HepG2 (cell line): ENCODE measurements around the gene ANO4. TPM values are rescaled to one million over a fixed set of nuclear protein-coding genes. Genes with fewer than 3 reads are reported as not detected.

ENCODE experiments used
- ATAC-seq: fragments of 200-7000 bp; cut with Tn5 transposase; 3 replicates; pipeline ENCODE4 v1.9.1; 2020; ENCODE audit warnings: mild to moderate bottlenecking, moderate library complexity
- BruUV-seq: library from RNA; stranded (reverse); fragments of 400-500 nt; replicated peaks from 2 replicates; lab custom pipeline; 2021; lab: Mats Ljungman, UMichigan
- CTCF ChIA-PET: fragments of 300-600 bp; formaldehyde crosslinking; extraction: SDS; loops from one replicate; lab custom pipeline; 2021; ENCODE audit warnings: low total read pairs, inconsistent platforms, low intra/inter-chr PET ratio; lab: Yijun Ruan, JAX
- POLR2A ChIA-PET: fragments of 350-600 bp; sonication (Branson Sonifier 250); formaldehyde crosslinking; loops from one replicate; lab custom pipeline; 2020; ENCODE audit warnings: antibody characterized with exemption, inconsistent platforms; lab: Yijun Ruan, JAX
- DNase-seq: peaks from one replicate; pipeline ENCODE4 v3.0.0-alpha.2; 2015; ENCODE audit warnings: low spot score
- FAIRE-seq: peaks from 3 replicates; lab custom pipeline; 2011; peaks lifted over from hg19 to GRCh38; lab: Jason Lieb, UNC
- H2AFZ ChIP-seq: one replicate; pipeline ENCODE4 v1.6.1; 2011; ENCODE audit warnings: low read length, inconsistent platforms
- H3K27ac ChIP-seq: fragments of 300-600 bp; 3 replicates; pipeline ENCODE4 v1.8.0; 2011; ENCODE audit warnings: mixed run types, mild to moderate bottlenecking, mixed read lengths, low read length, inconsistent platforms; ENCODE audit not compliant: insufficient read depth; ENCODE audit errors: extremely low read length
- H3K27me3 ChIP-seq, 2 experiments: fragments of 200-600 bp in 1 of 2; 2 replicates in 1 of 2; 3 replicates in 1 of 2; pipeline versions ENCODE4 v1.6.0 to v1.8.0; 2011; ENCODE audit warnings: low read length in 2 of 2, mild to moderate bottlenecking in 2 of 2, moderate library complexity in 2 of 2, inconsistent platforms in 1 of 2; ENCODE audit not compliant: insufficient read depth in 2 of 2, control insufficient read depth in 1 of 2
- H3K36me3 ChIP-seq, 2 experiments: fragments of 200-600 bp in 1 of 2; replicated peaks in 1 of 2; 2 replicates in 1 of 2; 3 replicates in 1 of 2; pipeline versions ENCODE4 v1.5.1 to v1.8.0; 2011; ENCODE audit warnings: low read length in 2 of 2, inconsistent platforms in 1 of 2; ENCODE audit not compliant: insufficient read depth in 2 of 2, control insufficient read depth in 1 of 2
- H3K4me1 ChIP-seq: 2 replicates; pipeline ENCODE4 v1.5.1; 2012; ENCODE audit warnings: low read length, inconsistent platforms; ENCODE audit not compliant: insufficient read depth
- H3K4me2 ChIP-seq: 2 replicates; pipeline ENCODE4 v1.6.0; 2011; ENCODE audit warnings: low read depth, low read length, inconsistent platforms
- H3K4me3 ChIP-seq, 3 experiments: fragments of 200-600 bp in 1 of 3; sonication (generic), shearing (Covaris generic) in 1 of 3; replicated peaks in 1 of 3; 2 replicates each; pipeline ENCODE4 v1.5.1; 2011 to 2016; ENCODE audit warnings: low read length in 3 of 3, inconsistent platforms in 2 of 3, low read depth in 2 of 3, mild to moderate bottlenecking in 2 of 3, control low read depth in 1 of 3, mixed read lengths in 1 of 3; ENCODE audit not compliant: insufficient read depth in 1 of 3
- H3K79me2 ChIP-seq: one replicate; pipeline ENCODE4 v1.6.1; 2011; ENCODE audit warnings: low read length, inconsistent platforms; ENCODE audit not compliant: insufficient read depth
- H3K9ac ChIP-seq: 2 replicates; pipeline ENCODE4 v1.6.0; 2011; ENCODE audit warnings: mild to moderate bottlenecking, low read depth, low read length, inconsistent platforms; ENCODE audit not compliant: insufficient read depth
- H3K9me3 ChIP-seq: 2 replicates; pipeline ENCODE4 v1.5.1; 2012; ENCODE audit warnings: mild to moderate bottlenecking, low read length
- H4K20me1 ChIP-seq: 2 replicates; pipeline ENCODE4 v1.6.0; 2011; ENCODE audit warnings: inconsistent platforms, mild to moderate bottlenecking, low read length, moderate library complexity; ENCODE audit not compliant: insufficient read depth
- FOSL1 ChIP-seq: sonication (generic); formaldehyde crosslinking; IDR thresholded peaks from 2 replicates; pipeline ENCODE4 v1.9.0; 2021; ENCODE audit warnings: missing genetic modification reagents, borderline replicate concordance
- NR2F2 ChIP-seq: IDR thresholded peaks from 2 replicates; pipeline ENCODE4 v1.6.1; 2012; ENCODE audit warnings: low read depth, inconsistent platforms, borderline replicate concordance
- SIN3A ChIP-seq: IDR thresholded peaks from 2 replicates; pipeline ENCODE4 v1.6.1; 2011; ENCODE audit warnings: low read depth, mild to moderate bottlenecking, control low read depth, low read length, borderline replicate concordance
- ZFYVE20 ChIP-seq: sonication (generic); formaldehyde crosslinking; IDR thresholded peaks from 2 replicates; pipeline ENCODE4 v1.8.0; 2023; ENCODE audit warnings: low read depth, mild to moderate bottlenecking, moderate library complexity, missing genetic modification reagents, borderline replicate concordance
- ZNF564 ChIP-seq: sonication (generic); formaldehyde crosslinking; IDR thresholded peaks from 2 replicates; pipeline ENCODE4 v1.8.1; 2023; ENCODE audit warnings: mild to moderate bottlenecking, missing genetic modification reagents
- ZNF577 ChIP-seq: sonication (generic); formaldehyde crosslinking; IDR thresholded peaks from 2 replicates; pipeline ENCODE4 v1.4.0; 2020; ENCODE audit warnings: mild to moderate bottlenecking, low read depth, missing genetic modification reagents, borderline replicate concordance
- WGBS: methylation state at CpG from one replicate; pipeline ENCODE4 v1.1.6; 2017; ENCODE audit warnings: low lambda C conversion rate; 5-methylcytosine and 5-hydroxymethylcytosine counted together
- in situ Hi-C: cut with HindIII; loops from 2 replicates; pipeline ENCODE4 v1.10.0; 2017; ENCODE audit warnings: low pct_unique_long_range_greater_than_20kb; ENCODE audit not compliant: extremely low pct_ligation_motif_present
- intact Hi-C: fragments of 100-400 bp; cut with micrococcal nuclease; formaldehyde crosslinking; loops from one replicate; pipeline ENCODE4 v1.10.0; 2022; ENCODE audit not compliant: unreplicated experiment
- polyA plus RNA-seq, 8 experiments: library from polyadenylated mRNA; depleted of rRNA in 3 of 8; stranded (reverse) in 7 of 8; unstranded in 1 of 8; fragments of >200 nt; fragmentation: Illumina TruSeq in 4 of 8; extraction: Trizol in 4 of 8; gene quantifications; 2 replicates each; pipeline versions ENCODE4 v1.2.1 to v1.2.3, GENCODE V29; 2011 to 2016; ENCODE audit warnings: low read depth in 4 of 8, missing spikeins in 1 of 8, mixed read lengths in 1 of 8; ENCODE audit not compliant: insufficient read depth in 1 of 8
- total RNA-seq, 5 experiments: library from RNA; depleted of rRNA; stranded (reverse); fragments of >200 nt; fragmentation: Illumina TruSeq; extraction: Trizol; gene quantifications; 2 replicates each; pipeline ENCODE4 v1.2.3, GENCODE V29; 2016; ENCODE audit warnings: low read depth in 1 of 5
- TF ChIP-seq, protein P1 (sequence below): sonication (generic); formaldehyde crosslinking; conservative IDR thresholded peaks from 2 replicates; pipeline ENCODE4 v1.8.0; 2022; ENCODE audit warnings: missing genetic modification reagents
- TF ChIP-seq, protein P2 (sequence below): sonication (generic); formaldehyde crosslinking; conservative IDR thresholded peaks from 2 replicates; pipeline ENCODE4 v1.4.0; 2020; ENCODE audit warnings: missing genetic modification reagents
- TF ChIP-seq, protein P3 (sequence below): sonication (generic); formaldehyde crosslinking; IDR thresholded peaks from 2 replicates; pipeline ENCODE4 v1.9.0; 2021; ENCODE audit warnings: missing genetic modification reagents, mild to moderate bottlenecking, borderline replicate concordance
- TF ChIP-seq, protein P4 (sequence below): sonication (generic); formaldehyde crosslinking; IDR thresholded peaks from 2 replicates; pipeline ENCODE4 v1.5.0; 2020; ENCODE audit warnings: missing genetic modification reagents, mild to moderate bottlenecking, borderline replicate concordance

Gene ANO4
- total and polyA plus RNA-seq, 2 of the 13 experiments (the other 11 are each of a cell fraction or from before 2014, with no cell fraction given), result not detected

DNA sequence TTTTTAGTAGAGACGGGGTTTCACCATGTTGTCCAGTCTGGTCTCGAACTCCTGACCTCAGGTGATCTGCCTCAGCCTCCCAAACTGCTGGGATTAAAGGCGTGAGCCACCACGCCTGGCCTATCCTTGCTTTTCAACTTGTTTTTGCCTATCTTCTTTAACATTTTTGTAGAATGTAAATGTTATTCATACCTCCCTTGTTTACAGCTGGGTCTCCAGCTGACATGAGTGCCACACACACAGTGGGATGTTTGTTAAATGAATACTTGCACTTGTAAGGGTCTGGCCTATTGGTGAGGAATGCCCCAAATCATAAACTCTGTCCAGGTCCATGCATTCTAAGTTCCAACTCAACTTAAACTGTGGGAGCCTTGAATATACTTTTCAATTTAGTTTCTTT lies 176.3 kb downstream of the ANO4 start:
- intact Hi-C loops, result no loop called here
- no peak for ATAC-seq
- no peaks in the 10 kb centered on the region for H3K4me1 ChIP-seq
- no peak overlapping the region for H3K27ac ChIP-seq
- BruUV-seq, result no TSS peak
- no peak overlapping the region for H3K4me3 ChIP-seq
- DNase-seq, result no peak
- H3K27me3 ChIP-seq, result no peaks in the 10 kb centered on the region
- ChIA-PET CTCF (no interaction called here), POLR2A (no interaction called here)
- H3K4me2 ChIP-seq, result no peak overlapping the region
- TF ChIP-seq, protein P1, sequence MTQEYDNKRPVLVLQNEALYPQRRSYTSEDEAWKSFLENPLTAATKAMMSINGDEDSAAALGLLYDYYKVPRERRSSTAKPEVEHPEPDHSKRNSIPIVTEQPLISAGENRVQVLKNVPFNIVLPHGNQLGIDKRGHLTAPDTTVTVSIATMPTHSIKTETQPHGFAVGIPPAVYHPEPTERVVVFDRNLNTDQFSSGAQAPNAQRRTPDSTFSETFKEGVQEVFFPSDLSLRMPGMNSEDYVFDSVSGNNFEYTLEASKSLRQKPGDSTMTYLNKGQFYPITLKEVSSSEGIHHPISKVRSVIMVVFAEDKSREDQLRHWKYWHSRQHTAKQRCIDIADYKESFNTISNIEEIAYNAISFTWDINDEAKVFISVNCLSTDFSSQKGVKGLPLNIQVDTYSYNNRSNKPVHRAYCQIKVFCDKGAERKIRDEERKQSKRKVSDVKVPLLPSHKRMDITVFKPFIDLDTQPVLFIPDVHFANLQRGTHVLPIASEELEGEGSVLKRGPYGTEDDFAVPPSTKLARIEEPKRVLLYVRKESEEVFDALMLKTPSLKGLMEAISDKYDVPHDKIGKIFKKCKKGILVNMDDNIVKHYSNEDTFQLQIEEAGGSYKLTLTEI, result no peak
- TF ChIP-seq ZNF577 (CRISPR knock-in tag) (no peak), NR2F2 (no peak), ZNF564 (CRISPR knock-in tag) (no peak), SIN3A (no peak), FOSL1 (CRISPR knock-in tag) (no peak), ZFYVE20 (CRISPR knock-in tag) (no peak)
- TF ChIP-seq, protein P2, sequence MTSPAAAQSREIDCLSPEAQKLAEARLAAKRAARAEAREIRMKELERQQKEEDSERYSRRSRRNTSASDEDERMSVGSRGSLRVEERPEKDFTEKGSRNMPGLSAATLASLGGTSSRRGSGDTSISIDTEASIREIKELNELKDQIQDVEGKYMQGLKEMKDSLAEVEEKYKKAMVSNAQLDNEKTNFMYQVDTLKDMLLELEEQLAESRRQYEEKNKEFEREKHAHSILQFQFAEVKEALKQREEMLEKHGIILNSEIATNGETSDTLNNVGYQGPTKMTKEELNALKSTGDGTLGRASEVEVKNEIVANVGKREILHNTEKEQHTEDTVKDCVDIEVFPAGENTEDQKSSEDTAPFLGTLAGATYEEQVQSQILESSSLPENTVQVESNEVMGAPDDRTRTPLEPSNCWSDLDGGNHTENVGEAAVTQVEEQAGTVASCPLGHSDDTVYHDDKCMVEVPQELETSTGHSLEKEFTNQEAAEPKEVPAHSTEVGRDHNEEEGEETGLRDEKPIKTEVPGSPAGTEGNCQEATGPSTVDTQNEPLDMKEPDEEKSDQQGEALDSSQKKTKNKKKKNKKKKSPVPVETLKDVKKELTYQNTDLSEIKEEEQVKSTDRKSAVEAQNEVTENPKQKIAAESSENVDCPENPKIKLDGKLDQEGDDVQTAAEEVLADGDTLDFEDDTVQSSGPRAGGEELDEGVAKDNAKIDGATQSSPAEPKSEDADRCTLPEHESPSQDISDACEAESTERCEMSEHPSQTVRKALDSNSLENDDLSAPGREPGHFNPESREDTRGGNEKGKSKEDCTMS, result no peak
- TF ChIP-seq, protein P3, sequence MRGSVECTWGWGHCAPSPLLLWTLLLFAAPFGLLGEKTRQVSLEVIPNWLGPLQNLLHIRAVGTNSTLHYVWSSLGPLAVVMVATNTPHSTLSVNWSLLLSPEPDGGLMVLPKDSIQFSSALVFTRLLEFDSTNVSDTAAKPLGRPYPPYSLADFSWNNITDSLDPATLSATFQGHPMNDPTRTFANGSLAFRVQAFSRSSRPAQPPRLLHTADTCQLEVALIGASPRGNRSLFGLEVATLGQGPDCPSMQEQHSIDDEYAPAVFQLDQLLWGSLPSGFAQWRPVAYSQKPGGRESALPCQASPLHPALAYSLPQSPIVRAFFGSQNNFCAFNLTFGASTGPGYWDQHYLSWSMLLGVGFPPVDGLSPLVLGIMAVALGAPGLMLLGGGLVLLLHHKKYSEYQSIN, result no peak
- TF ChIP-seq, protein P4, sequence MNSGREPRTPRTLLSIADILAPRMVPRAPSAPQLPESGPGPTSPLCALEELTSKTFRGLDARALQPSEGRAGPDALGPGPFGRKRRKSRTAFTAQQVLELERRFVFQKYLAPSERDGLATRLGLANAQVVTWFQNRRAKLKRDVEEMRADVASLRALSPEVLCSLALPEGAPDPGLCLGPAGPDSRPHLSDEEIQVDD (CRISPR knock-in tag), result no peak
- no peak for FAIRE-seq
- H4K20me1 ChIP-seq, result no peaks in the 10 kb centered on the region
- no peaks in the 10 kb centered on the region for H3K36me3 ChIP-seq
- in situ Hi-C loops, result no loop called here
- no peaks in the 10 kb centered on the region for H3K9me3 ChIP-seq
- H3K9ac ChIP-seq, result no peak overlapping the region
- no peak overlapping the region for H2AFZ ChIP-seq
- no peaks in the 10 kb centered on the region for H3K79me2 ChIP-seq
- 31% methylated on average over 4 of the region's 4 CpGs for WGBS
